ENCODE results near the gene CREBBP.

- TF ChIP-seq, protein P1, sequence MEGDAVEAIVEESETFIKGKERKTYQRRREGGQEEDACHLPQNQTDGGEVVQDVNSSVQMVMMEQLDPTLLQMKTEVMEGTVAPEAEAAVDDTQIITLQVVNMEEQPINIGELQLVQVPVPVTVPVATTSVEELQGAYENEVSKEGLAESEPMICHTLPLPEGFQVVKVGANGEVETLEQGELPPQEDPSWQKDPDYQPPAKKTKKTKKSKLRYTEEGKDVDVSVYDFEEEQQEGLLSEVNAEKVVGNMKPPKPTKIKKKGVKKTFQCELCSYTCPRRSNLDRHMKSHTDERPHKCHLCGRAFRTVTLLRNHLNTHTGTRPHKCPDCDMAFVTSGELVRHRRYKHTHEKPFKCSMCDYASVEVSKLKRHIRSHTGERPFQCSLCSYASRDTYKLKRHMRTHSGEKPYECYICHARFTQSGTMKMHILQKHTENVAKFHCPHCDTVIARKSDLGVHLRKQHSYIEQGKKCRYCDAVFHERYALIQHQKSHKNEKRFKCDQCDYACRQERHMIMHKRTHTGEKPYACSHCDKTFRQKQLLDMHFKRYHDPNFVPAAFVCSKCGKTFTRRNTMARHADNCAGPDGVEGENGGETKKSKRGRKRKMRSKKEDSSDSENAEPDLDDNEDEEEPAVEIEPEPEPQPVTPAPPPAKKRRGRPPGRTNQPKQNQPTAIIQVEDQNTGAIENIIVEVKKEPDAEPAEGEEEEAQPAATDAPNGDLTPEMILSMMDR (IDR thresholded peaks at IDR 0.05): no peak
- no peak for TF ChIP-seq EP300 (IDR thresholded peaks at IDR 0.05)
- no peak for TF ChIP-seq POLR2A (IDR thresholded peaks at IDR 0.05)
- no peak for TF ChIP-seq POLR2AphosphoS5 (IDR thresholded peaks at IDR 0.05)
Observed at GRCh38 chr16:3907586-3907985, 27.1 kb upstream of the CREBBP start.
